Stomach smooth muscle (tissue), 2 donors: ENCODE results near the gene JPH4.
"Not testable (repeated sequence)": the region's sequence is repeated elsewhere in the genome, so short reads cannot be mapped to it uniquely, and the experiment has no call there.

ENCODE experiments used
- H3K27ac ChIP-seq: one replicate; pipeline ENCODE4 v1.7.0; 2013; ENCODE audit warnings: mild to moderate bottlenecking, low read length, inconsistent platforms
- H3K27me3 ChIP-seq, 2 donors: one replicate each; pipeline ENCODE4 v1.7.0; 2013; ENCODE audit warnings: low read length in 2 of 2; ENCODE audit not compliant: insufficient read depth in 2 of 2, control insufficient read depth in 1 of 2
- H3K36me3 ChIP-seq, 2 donors: one replicate each; pipeline ENCODE4 v1.7.0; 2013; ENCODE audit warnings: low read length in 2 of 2; ENCODE audit not compliant: control insufficient read depth in 2 of 2, insufficient read depth in 2 of 2
- H3K4me1 ChIP-seq: one replicate; pipeline ENCODE4 v1.7.0; 2013; ENCODE audit warnings: low read length; ENCODE audit not compliant: control insufficient read depth, insufficient read depth
- H3K4me3 ChIP-seq, 2 donors: one replicate each; pipeline ENCODE4 v1.7.0; 2013; ENCODE audit warnings: low read length in 2 of 2
- H3K9ac ChIP-seq, 2 donors: one replicate each; pipeline ENCODE4 v1.7.0; 2013; ENCODE audit warnings: low read length in 2 of 2, mild to moderate bottlenecking in 1 of 2
- H3K9me3 ChIP-seq, 2 donors: one replicate each; pipeline ENCODE4 v1.7.0; 2013; ENCODE audit warnings: low read length in 2 of 2; ENCODE audit not compliant: control insufficient read depth in 2 of 2
- donor health status: healthy.
- donor health status: Pancreatic carcinoma.

JPH4 gene

DNA sequence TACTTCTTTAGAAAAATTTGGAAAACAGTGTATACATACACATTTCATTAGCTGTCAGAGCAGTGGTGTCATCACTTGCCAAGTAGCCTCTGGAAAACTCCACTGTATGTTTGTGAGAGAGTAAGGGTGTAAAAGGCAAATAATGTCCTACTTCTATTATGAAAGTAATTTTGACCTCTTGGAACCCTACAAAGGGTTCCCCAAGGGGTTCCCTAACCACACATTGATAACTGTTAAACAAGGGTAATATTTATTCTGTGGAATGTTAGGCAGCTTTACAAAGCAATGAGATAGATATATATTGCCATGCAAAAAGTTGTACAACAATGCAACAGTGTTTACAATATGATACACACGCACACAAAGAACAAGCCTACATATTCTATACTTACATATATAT lies 38.9 kb upstream of the JPH4 start:
- Histone ChIP-seq H3K9ac (no peak overlapping the region), H3K9me3 (no peaks in the 10 kb centered on the region), H3K4me3 (no peak overlapping the region), H3K27ac (no peak overlapping the region), H3K36me3 (no peaks in the 10 kb centered on the region), H3K27me3 (peaks cover 0 to 8% of the 10 kb centered on the region in 2 donors), H3K4me1 (no peaks in the 10 kb centered on the region)

DNA sequence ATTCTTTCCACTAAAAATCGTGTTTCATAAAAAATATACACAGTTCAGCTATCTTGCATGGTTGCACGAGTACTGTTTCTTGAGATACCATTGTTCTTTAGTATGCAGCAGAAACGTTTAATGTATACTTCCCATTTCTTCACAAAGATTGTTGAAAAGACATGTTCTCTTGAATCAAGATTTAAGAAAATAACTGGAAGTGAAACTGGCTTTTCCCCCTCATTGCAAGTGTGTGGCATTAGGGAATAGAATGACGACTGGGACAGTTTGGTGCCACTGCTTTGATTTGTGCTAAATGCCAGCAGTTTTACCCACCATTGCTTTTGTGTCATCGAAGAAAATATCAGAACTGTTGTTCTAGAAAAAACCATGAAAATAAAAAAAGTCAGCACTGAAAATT lies 37.3 kb upstream of the JPH4 start:
- Histone ChIP-seq H3K9me3 (no peaks in the 10 kb centered on the region), H3K4me3 (no peak overlapping the region), H3K9ac (no peak overlapping the region), H3K4me1 (no peaks in the 10 kb centered on the region), H3K27ac (no peak overlapping the region), H3K36me3 (no peaks in the 10 kb centered on the region), H3K27me3 (peaks cover 0 to 11% of the 10 kb centered on the region in 2 donors)

- no peaks in the 10 kb centered on the region for H3K4me1 ChIP-seq
- no peaks in the 10 kb centered on the region for H3K36me3 ChIP-seq
- no peak overlapping the region for H3K9ac ChIP-seq
- H3K27ac ChIP-seq = no peak overlapping the region
- no peak overlapping the region for H3K4me3 ChIP-seq
- H3K27me3 ChIP-seq = peaks cover 0 to 11% of the 10 kb centered on the region in 2 donors
- H3K9me3 ChIP-seq = no peaks in the 10 kb centered on the region
These were observed 35.8 kb upstream of the JPH4 start for GRCh38 chr14:23614395-23614828.

GRCh38 chr14:23613242-23614070 lies 34.9 kb upstream of the JPH4 start:
- Histone ChIP-seq H3K4me1 (no peaks in the 10 kb centered on the region), H3K36me3 (no peaks in the 10 kb centered on the region), H3K9ac (no peak overlapping the region), H3K27ac (no peak overlapping the region), H3K4me3 (no peak overlapping the region), H3K27me3 (peaks cover 0 to 11% of the 10 kb centered on the region in 2 donors), H3K9me3 (no peaks in the 10 kb centered on the region)

GRCh38 chr14:23612802-23613201 lies 34.2 kb upstream of the JPH4 start:
- no peaks in the 10 kb centered on the region for H3K36me3 ChIP-seq
- H3K27me3 ChIP-seq = peaks cover 0 to 11% of the 10 kb centered on the region in 2 donors
- H3K4me1 ChIP-seq = no peaks in the 10 kb centered on the region
- no peak overlapping the region for H3K9ac ChIP-seq
- no peak overlapping the region for H3K27ac ChIP-seq
- no peaks in the 10 kb centered on the region for H3K9me3 ChIP-seq
- no peak overlapping the region for H3K4me3 ChIP-seq

- Histone ChIP-seq H3K36me3 (no peaks in the 10 kb centered on the region), H3K27ac (no peak overlapping the region), H3K4me3 (no peak overlapping the region), H3K9ac (no peak overlapping the region), H3K9me3 (no peaks in the 10 kb centered on the region), H3K27me3 (peaks cover 0 to 11% of the 10 kb centered on the region in 2 donors), H3K4me1 (no peaks in the 10 kb centered on the region)
These were observed 33.8 kb upstream of the JPH4 start for GRCh38 chr14:23612354-23612732.

- Histone ChIP-seq H3K27ac (no peak overlapping the region), H3K4me3 (no peak overlapping the region), H3K27me3 (peaks cover 0 to 13% of the 10 kb centered on the region in 2 donors), H3K9me3 (no peaks in the 10 kb centered on the region), H3K9ac (no peak overlapping the region), H3K4me1 (no peaks in the 10 kb centered on the region), H3K36me3 (no peaks in the 10 kb centered on the region)
These were observed 32.3 kb upstream of the JPH4 start for GRCh38 chr14:23610815-23611289.

- Histone ChIP-seq H3K27ac (no peak overlapping the region), H3K27me3 (peaks cover 0 to 13% of the 10 kb centered on the region in 2 donors), H3K36me3 (no peaks in the 10 kb centered on the region), H3K9me3 (no peaks in the 10 kb centered on the region), H3K4me1 (no peaks in the 10 kb centered on the region), H3K9ac (no peak overlapping the region), H3K4me3 (no peak overlapping the region)
These were observed 31.7 kb upstream of the JPH4 start for GRCh38 chr14:23610090-23610814.

GRCh38 chr14:23609411-23610089 lies 31.0 kb upstream of the JPH4 start:
- not testable (repeated sequence) for H3K36me3 ChIP-seq, H3K9me3 ChIP-seq, H3K9ac ChIP-seq, H3K4me1 ChIP-seq, H3K27ac ChIP-seq, H3K4me3 ChIP-seq
- peaks cover 0 to 12% of the 10 kb centered on the region in 2 donors for H3K27me3 ChIP-seq

GRCh38 chr14:23609001-23609400 lies 30.4 kb upstream of the JPH4 start:
- Histone ChIP-seq H3K4me3 (no peak overlapping the region), H3K4me1 (no peaks in the 10 kb centered on the region), H3K9me3 (no peaks in the 10 kb centered on the region), H3K27ac (no peak overlapping the region), H3K36me3 (no peaks in the 10 kb centered on the region), H3K9ac (no peak overlapping the region), H3K27me3 (peaks cover 0 to 9% of the 10 kb centered on the region in 2 donors)
